K562 (cell line): Measurements from ENCODE around the gene ARMC7. TPM values are rescaled to one million over a fixed set of nuclear protein-coding genes. Genes with fewer than 3 reads are reported as not detected.

ENCODE experiments used
- ASH1L ChIP-seq: fragments of 450-650 bp; IDR thresholded peaks from 2 replicates; pipeline ENCODE4 v1.6.1; 2018; ENCODE audit warnings: borderline replicate concordance, mild to moderate bottlenecking, low read depth; ENCODE audit not compliant: partially characterized antibody
- CC2D1A ChIP-seq: fragments of 450-650 bp; IDR thresholded peaks from 2 replicates; pipeline ENCODE4 v1.6.1; 2017; ENCODE audit warnings: mild to moderate bottlenecking
- EGR1 ChIP-seq: fragments of 450-650 bp; conservative IDR thresholded peaks from 2 replicates; pipeline ENCODE4 v1.6.1; 2017; ENCODE audit warnings: mild to moderate bottlenecking
- EP300 ChIP-seq: IDR thresholded peaks from 2 replicates; pipeline ENCODE4 v1.6.1; 2012; ENCODE audit warnings: low read length, improper control_type of control experiment
- EP400 ChIP-seq: fragments of 450-650 bp; IDR thresholded peaks from 2 replicates; pipeline ENCODE4 v1.6.1; 2017; ENCODE audit warnings: antibody characterized with exemption, mild to moderate bottlenecking, moderate library complexity
- GABPB2 ChIP-seq: fragments of 250-450 bp; sonication (Bioruptor Pico); conservative IDR thresholded peaks from 2 replicates; pipeline ENCODE4 v1.5.1; 2021; ENCODE audit warnings: mild to moderate bottlenecking
- HDAC6 ChIP-seq: IDR thresholded peaks from 2 replicates; pipeline ENCODE4 v1.6.1; 2012; ENCODE audit warnings: low read depth, mild to moderate bottlenecking, control low read depth, inconsistent platforms, low read length, moderate library complexity
- NCOA4 ChIP-seq: fragments of 450-650 bp; IDR thresholded peaks from 2 replicates; pipeline ENCODE4 v1.6.1; 2018; ENCODE audit warnings: mild to moderate bottlenecking; ENCODE audit not compliant: partially characterized antibody
- NR2C2 ChIP-seq, 2 experiments: fragments of 200-800 bp in 1 of 2; sonication (Bioruptor generic) in 1 of 2; sonication (generic) in 1 of 2; formaldehyde crosslinking in 1 of 2; IDR thresholded peaks; 2 replicates each; pipeline versions ENCODE4 v1.6.1 to v1.8.0; 2016 to 2022; ENCODE audit warnings: mild to moderate bottlenecking in 1 of 2, missing compliant biosample characterization in 1 of 2, missing genetic modification characterization in 1 of 2, missing genetic modification reagents in 1 of 2
- NRF1 ChIP-seq, 2 experiments: fragments of 450-650 bp; IDR thresholded peaks in 1 of 2; conservative IDR thresholded peaks in 1 of 2; 2 replicates each; pipeline ENCODE4 v1.6.1; 2014; ENCODE audit warnings: mild to moderate bottlenecking in 2 of 2
- PTRF ChIP-seq: fragments of 450-650 bp; IDR thresholded peaks from 2 replicates; pipeline ENCODE4 v1.6.1; 2016; ENCODE audit warnings: mild to moderate bottlenecking, missing genetic modification characterization, missing compliant biosample characterization
- RBBP5 ChIP-seq: fragments of 200-600 bp; sonication (generic); IDR thresholded peaks from 2 replicates; pipeline ENCODE4 v1.6.1; 2012; ENCODE audit warnings: borderline replicate concordance, mild to moderate bottlenecking, low read length, control low read depth, inconsistent platforms; ENCODE audit not compliant: insufficient read depth, poor library complexity, severe bottlenecking
- SMAD4 ChIP-seq: fragments of 250-450 bp; sonication (Bioruptor Pico); conservative IDR thresholded peaks from 2 replicates; pipeline ENCODE4 v1.8.0; 2021; ENCODE audit warnings: inconsistent platforms, mild to moderate bottlenecking, moderate library complexity
- SRF ChIP-seq, 2 experiments: fragments of 250-450, 450-650 bp in 1 of 2; sonication (Bioruptor Pico) in 1 of 2; sonication (generic) in 1 of 2; formaldehyde crosslinking; IDR thresholded peaks; 2 replicates each; pipeline versions ENCODE4 v1.5.0 to v1.5.1; 2020 to 2022; ENCODE audit warnings: mild to moderate bottlenecking in 1 of 2, missing genetic modification reagents in 1 of 2
- SRSF7 ChIP-seq: fragments of 200-400 bp; formaldehyde crosslinking; optimal IDR thresholded peaks from 2 replicates; pipeline ENCODE3; 2017; ENCODE audit warnings: mild to moderate bottlenecking, low read depth, low read length
- TFAM ChIP-seq: fragments of 250-450 bp; sonication (Bioruptor Pico); conservative IDR thresholded peaks from 2 replicates; pipeline ENCODE4 v1.5.0; 2021; ENCODE audit warnings: mild to moderate bottlenecking, moderate library complexity
- ZNF12 ChIP-seq: sonication (generic); formaldehyde crosslinking; IDR thresholded peaks from 2 replicates; pipeline ENCODE4 v1.4.0; 2020; ENCODE audit warnings: mild to moderate bottlenecking, missing genetic modification reagents
- ZNF143 ChIP-seq: sonication (generic); formaldehyde crosslinking; IDR thresholded peaks from 2 replicates; pipeline ENCODE4 v1.9.0; 2022; ENCODE audit warnings: mild to moderate bottlenecking, missing genetic modification reagents
- polyA plus RNA-seq, 8 experiments: library from polyadenylated mRNA; depleted of rRNA in 4 of 8; stranded (reverse) in 5 of 8; unstranded in 3 of 8; fragments of >200 nt; fragmentation: Nextera tagmentation in 2 of 8; fragmentation: Illumina TruSeq in 1 of 8; extraction: Ambion mirVana in 2 of 8; extraction: Trizol in 1 of 8; gene quantifications; 2 replicates each; pipeline versions ENCODE4 v1.2.1 to v1.2.3, GENCODE V29; 2011 to 2014; ENCODE audit warnings: inconsistent platforms in 1 of 8, missing spikeins in 1 of 8
- total RNA-seq, 7 experiments: library from RNA; depleted of rRNA in 6 of 7; stranded (reverse); fragments of >200 nt in 6 of 7; fragmentation: Illumina TruSeq in 2 of 7; extraction: Trizol in 2 of 7; gene quantifications; 2 replicates each; pipeline versions ENCODE4 v1.2.1 to v1.2.3, GENCODE V29; 2011 to 2021; ENCODE audit warnings: low replicate concordance in 1 of 7
- TF ChIP-seq, protein P1 (sequence below): fragments of 250-450 bp; sonication (Bioruptor Pico); IDR thresholded peaks from 2 replicates; pipeline ENCODE4 v1.8.0; 2022; ENCODE audit warnings: moderate library complexity, mild to moderate bottlenecking, inconsistent platforms
- TF ChIP-seq, protein P2 (sequence below): fragments of 450-650 bp; formaldehyde crosslinking; IDR thresholded peaks from 2 replicates; pipeline ENCODE4 v1.4.0; 2020; ENCODE audit warnings: mild to moderate bottlenecking
- TF ChIP-seq, protein P3 (sequence below): fragments of 250-450 bp; sonication (Bioruptor Pico); IDR thresholded peaks from 2 replicates; pipeline ENCODE4 v1.4.0; 2020

The ARMC7 gene
- total and polyA plus RNA-seq, 9 of the 15 experiments (the other 6 are each of a cell fraction or from before 2014, with no cell fraction given), result 1.4 to 15.2 (median 5.9) TPM

DNA sequence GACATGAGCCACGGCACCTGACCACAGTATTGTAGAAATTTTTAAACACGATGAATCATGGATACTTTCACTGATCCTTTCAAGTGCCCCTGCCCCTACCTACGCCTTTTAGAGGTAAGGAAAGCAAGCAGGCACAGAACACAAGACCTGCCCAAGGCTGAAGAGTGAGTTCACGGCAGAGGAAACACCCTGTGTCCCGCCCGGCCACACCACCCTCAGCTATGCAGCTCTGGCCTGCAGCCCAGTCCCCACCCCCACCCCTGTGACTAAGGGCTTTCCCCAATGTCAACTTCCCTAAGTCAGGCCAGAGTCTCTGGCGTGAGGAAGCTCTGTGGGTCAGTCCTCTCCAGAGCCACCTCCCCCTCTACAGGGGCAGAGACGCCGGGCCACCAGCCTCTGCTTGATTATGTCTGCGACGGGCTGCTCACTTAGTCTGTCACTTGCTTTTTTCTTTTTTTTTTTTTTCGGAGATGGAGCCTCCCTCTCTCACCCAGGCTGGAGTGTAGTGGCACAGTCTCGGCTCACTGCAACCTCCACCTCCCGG is 13.6 kb upstream of the ARMC7 start (continued):
- TF ChIP-seq NCOA4 (no peak), ZNF12 (CRISPR knock-in tag) (no peak), CC2D1A (peak; percentile 56; the same call in 1 of the 2 replicates), GABPB2 (no peak), RBBP5 (no peak), SRSF7 (no peak), EP400 (peak; percentile 67), SMAD4 (CRISPR knock-in tag) (peak; percentile 78), ASH1L (no peak), HDAC6 (no peak), EP300 (peak; percentile 78), TFAM (CRISPR knock-in tag) (no peak), NRF1 (conservative IDR thresholded peaks at IDR 0.05 in 1 of 2, IDR thresholded peaks at IDR 0.05 in 1 of 2) (peak; percentile 48 to 53; a peak in 3 of 4 replicates), ZNF143 (CRISPR knock-in tag) (no peak), PTRF (tag) (no peak), SRF (CRISPR knock-in tag; IDR thresholded peaks at IDR 0.05) (0 out of 4 replicates have a peak, but pooled peaks of 1 of the 2 experiments have one; percentile 32), EGR1 (peak; percentile 70), NR2C2 (CRISPR knock-in tag; IDR thresholded peaks at IDR 0.05) (no peak), NR2C2 (tag; IDR thresholded peaks at IDR 0.05) (peak; percentile 65)
- TF ChIP-seq, protein P1, sequence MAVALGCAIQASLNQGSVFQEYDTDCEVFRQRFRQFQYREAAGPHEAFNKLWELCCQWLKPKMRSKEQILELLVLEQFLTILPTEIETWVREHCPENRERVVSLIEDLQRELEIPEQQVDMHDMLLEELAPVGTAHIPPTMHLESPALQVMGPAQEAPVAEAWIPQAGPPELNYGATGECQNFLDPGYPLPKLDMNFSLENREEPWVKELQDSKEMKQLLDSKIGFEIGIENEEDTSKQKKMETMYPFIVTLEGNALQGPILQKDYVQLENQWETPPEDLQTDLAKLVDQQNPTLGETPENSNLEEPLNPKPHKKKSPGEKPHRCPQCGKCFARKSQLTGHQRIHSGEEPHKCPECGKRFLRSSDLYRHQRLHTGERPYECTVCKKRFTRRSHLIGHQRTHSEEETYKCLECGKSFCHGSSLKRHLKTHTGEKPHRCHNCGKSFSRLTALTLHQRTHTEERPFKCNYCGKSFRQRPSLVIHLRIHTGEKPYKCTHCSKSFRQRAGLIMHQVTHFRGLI (CRISPR knock-in tag), result no peak
- TF ChIP-seq, protein P2, sequence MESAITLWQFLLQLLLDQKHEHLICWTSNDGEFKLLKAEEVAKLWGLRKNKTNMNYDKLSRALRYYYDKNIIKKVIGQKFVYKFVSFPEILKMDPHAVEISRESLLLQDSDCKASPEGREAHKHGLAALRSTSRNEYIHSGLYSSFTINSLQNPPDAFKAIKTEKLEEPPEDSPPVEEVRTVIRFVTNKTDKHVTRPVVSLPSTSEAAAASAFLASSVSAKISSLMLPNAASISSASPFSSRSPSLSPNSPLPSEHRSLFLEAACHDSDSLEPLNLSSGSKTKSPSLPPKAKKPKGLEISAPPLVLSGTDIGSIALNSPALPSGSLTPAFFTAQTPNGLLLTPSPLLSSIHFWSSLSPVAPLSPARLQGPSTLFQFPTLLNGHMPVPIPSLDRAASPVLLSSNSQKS (CRISPR knock-in tag), result no peak
- TF ChIP-seq, protein P3, sequence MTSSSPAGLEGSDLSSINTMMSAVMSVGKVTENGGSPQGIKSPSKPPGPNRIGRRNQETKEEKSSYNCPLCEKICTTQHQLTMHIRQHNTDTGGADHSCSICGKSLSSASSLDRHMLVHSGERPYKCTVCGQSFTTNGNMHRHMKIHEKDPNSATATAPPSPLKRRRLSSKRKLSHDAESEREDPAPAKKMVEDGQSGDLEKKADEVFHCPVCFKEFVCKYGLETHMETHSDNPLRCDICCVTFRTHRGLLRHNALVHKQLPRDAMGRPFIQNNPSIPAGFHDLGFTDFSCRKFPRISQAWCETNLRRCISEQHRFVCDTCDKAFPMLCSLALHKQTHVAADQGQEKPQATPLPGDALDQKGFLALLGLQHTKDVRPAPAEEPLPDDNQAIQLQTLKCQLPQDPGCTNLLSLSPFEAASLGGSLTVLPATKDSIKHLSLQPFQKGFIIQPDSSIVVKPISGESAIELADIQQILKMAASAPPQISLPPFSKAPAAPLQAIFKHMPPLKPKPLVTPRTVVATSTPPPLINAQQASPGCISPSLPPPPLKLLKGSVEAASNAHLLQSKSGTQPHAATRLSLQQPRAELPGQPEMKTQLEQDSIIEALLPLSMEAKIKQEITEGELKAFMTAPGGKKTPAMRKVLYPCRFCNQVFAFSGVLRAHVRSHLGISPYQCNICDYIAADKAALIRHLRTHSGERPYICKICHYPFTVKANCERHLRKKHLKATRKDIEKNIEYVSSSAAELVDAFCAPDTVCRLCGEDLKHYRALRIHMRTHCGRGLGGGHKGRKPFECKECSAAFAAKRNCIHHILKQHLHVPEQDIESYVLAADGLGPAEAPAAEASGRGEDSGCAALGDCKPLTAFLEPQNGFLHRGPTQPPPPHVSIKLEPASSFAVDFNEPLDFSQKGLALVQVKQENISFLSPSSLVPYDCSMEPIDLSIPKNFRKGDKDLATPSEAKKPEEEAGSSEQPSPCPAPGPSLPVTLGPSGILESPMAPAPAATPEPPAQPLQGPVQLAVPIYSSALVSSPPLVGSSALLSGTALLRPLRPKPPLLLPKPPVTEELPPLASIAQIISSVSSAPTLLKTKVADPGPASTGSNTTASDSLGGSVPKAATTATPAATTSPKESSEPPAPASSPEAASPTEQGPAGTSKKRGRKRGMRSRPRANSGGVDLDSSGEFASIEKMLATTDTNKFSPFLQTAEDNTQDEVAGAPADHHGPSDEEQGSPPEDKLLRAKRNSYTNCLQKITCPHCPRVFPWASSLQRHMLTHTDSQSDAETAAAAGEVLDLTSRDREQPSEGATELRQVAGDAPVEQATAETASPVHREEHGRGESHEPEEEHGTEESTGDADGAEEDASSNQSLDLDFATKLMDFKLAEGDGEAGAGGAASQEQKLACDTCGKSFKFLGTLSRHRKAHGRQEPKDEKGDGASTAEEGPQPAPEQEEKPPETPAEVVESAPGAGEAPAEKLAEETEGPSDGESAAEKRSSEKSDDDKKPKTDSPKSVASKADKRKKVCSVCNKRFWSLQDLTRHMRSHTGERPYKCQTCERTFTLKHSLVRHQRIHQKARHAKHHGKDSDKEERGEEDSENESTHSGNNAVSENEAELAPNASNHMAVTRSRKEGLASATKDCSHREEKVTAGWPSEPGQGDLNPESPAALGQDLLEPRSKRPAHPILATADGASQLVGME (CRISPR knock-in tag), result no peak
